Peyer's patch (tissue), 4 donors: ENCODE measurements around the gene GARIN5B.

ENCODE experiments used
- POLR2A ChIP-seq, 2 donors: fragments of 450-650 bp; IDR thresholded peaks; one replicate each; pipeline ENCODE4 v1.5.1; 2017; ENCODE audit warnings: antibody characterized with exemption in 2 of 2, mild to moderate bottlenecking in 2 of 2, moderate library complexity in 2 of 2
- TF ChIP-seq, protein P1 (sequence below), 6 experiments: fragments of 450-650 bp in 4 of 6; fragments of 200-600 bp in 2 of 6; sonication (generic) in 1 of 6; IDR thresholded peaks; one replicate each; pipeline ENCODE4 v1.5.1; 2017 to 2019; ENCODE audit warnings: antibody characterized with exemption in 6 of 6, mild to moderate bottlenecking in 3 of 6, moderate library complexity in 1 of 6

DNA sequence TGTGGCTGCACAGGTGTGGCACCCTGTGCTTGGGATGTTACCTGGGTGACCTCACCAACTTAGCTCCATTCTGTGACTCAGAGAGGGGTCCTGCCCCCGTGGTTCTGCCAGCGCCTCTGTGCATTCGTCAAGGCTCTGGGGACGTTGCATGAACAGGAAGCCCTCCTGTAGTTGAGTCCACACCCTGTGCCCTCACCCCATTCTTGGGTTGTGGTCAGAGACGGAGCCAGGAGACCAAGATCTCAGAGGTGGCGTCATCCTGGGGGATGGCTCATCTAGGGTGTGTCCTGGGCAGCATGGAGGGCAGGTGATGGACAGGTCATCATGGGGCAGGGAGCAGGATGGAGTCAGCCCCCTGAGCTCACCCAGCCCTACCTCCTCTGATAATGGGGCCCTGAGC, 11.0 kb downstream of the GARIN5B start:
- TF ChIP-seq, protein P1, sequence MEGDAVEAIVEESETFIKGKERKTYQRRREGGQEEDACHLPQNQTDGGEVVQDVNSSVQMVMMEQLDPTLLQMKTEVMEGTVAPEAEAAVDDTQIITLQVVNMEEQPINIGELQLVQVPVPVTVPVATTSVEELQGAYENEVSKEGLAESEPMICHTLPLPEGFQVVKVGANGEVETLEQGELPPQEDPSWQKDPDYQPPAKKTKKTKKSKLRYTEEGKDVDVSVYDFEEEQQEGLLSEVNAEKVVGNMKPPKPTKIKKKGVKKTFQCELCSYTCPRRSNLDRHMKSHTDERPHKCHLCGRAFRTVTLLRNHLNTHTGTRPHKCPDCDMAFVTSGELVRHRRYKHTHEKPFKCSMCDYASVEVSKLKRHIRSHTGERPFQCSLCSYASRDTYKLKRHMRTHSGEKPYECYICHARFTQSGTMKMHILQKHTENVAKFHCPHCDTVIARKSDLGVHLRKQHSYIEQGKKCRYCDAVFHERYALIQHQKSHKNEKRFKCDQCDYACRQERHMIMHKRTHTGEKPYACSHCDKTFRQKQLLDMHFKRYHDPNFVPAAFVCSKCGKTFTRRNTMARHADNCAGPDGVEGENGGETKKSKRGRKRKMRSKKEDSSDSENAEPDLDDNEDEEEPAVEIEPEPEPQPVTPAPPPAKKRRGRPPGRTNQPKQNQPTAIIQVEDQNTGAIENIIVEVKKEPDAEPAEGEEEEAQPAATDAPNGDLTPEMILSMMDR (IDR thresholded peaks at IDR 0.05), result no peak
- no peak for TF ChIP-seq POLR2A (IDR thresholded peaks at IDR 0.05)
